NCI-H226 (cell line): ENCODE data around the gene FRY.

Experiments
- DNase-seq: peaks from one replicate; pipeline ENCODE4 v3.0.0-alpha.2; 2015

Gene FRY

GRCh38 chr13:32315238-32316027, 283.9 kb downstream of the FRY start, which contains the start of the genes BRCA2 and ZAR1L:
TSS of gene BRCA2 (plus strand) at chr13:32315508. CDS start at chr13:32316461, 953 bp downstream.
TSS of gene ZAR1L (minus strand) at chr13:32315363. CDS start at chr13:32311925, 3,438 bp downstream.
- peak; percentile 56 for DNase-seq

- DNase-seq: no peak
Observed at GRCh38 chr13:32316028-32316339, 284.4 kb downstream of the FRY start.

- DNase-seq: no peak
Observed at GRCh38 chr13:32316501-32316900, 284.9 kb downstream of the FRY start.

GRCh38 chr13:32317716-32318465, 286.3 kb downstream of the FRY start:
- no peak for DNase-seq

GRCh38 chr13:32320528-32320927, 289.0 kb downstream of the FRY start:
- no peak for DNase-seq

- DNase-seq: no peak
Observed at GRCh38 chr13:32323912-32324311, 292.3 kb downstream of the FRY start.

- DNase-seq: peak; percentile 3
Observed at GRCh38 chr13:32330441-32330840, 298.9 kb downstream of the FRY start.

- DNase-seq: no peak
Observed at GRCh38 chr13:32334671-32335070, 303.1 kb downstream of the FRY start.

- no peak for DNase-seq
Observed at GRCh38 chr13:32340914-32341313, 309.3 kb downstream of the FRY start.

- DNase-seq: no peak
Observed at GRCh38 chr13:32347651-32348050, 316.1 kb downstream of the FRY start.
